Central memory CD4-positive, alpha-beta T cell (primary cell): ENCODE results near the gene EEF2K.
A peak's percentile ranks its signal among the peaks of the same experiment; 100 is the strongest.
"Not testable (repeated sequence)": the region's sequence is repeated elsewhere in the genome, so short reads cannot be mapped to it uniquely, and the experiment has no call there.

ENCODE experiments used
- DNase-seq: peaks from one replicate; pipeline ENCODE4 v3.0.0; 2022

EEF2K gene

GRCh38 chr16:22297114-22297870 lies 91.2 kb downstream of the EEF2K start, which contains the start of gene POLR3E:
POLR3E (plus strand) TSS chr16:22297409; CDS start chr16:22302969, 5,560 bp downstream.
- DNase-seq: peak; percentile 100

- DNase-seq: peak; percentile 86
Observed at GRCh38 chr16:22297871-22298733, 92.0 kb downstream of the EEF2K start.

- DNase-seq: no peak
Observed at GRCh38 chr16:22299036-22299435, 93.0 kb downstream of the EEF2K start.

GRCh38 chr16:22300427-22301071 lies 94.5 kb downstream of the EEF2K start:
- DNase-seq: no peak

GRCh38 chr16:22301423-22301822 lies 95.3 kb downstream of the EEF2K start:
- DNase-seq: not testable (repeated sequence)

DNA sequence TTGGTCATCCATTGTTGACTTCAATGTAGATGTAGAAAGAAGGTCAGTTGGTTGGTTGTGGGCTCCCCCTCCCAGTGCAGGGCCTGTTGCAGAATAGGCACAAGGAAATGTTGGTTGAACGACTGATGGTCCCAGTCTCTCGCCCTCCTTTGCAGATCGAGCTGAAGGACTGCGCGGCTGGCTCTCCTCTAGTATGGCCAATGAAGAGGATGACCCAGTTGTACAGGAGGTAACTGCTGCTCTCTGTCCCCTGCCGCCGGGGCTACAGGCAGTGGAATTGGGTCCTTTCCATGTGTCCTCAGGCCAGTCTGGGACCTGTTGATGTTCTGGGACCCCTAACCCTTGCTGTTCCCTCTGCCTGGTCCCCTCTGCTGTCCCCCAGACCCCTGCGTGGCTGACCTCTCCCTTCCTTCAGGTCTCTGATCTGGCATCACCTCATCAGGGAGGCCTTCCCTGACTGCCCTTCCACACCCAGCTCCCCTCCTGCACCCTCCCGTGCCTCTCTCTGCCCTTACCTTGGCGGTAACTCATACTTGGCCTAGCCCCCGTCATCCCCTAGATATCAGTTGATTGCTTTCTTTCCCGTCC lies 96.8 kb downstream of the EEF2K start:
- DNase-seq: no peak

DNA sequence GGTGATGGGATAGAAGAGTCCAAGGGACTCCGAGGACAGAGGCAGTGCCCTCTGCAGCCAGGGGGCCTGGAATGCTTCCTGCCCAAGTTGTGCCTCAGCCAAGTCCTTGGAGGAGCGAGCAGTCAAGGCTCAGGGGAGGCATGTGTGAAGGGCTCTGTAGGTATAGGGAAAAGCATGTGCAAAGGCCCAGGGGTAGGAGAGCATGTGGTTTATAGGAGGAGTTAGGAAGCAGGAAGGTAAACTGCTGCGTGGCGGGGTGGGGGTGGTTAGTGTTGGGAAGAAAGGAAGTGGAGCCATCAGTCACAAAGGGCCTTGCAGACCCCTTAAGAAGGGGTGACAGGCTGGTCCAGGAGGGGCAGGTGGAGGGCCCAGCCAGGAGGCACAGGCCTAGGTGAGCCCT lies 98.3 kb downstream of the EEF2K start:
- DNase-seq: no peak

DNA sequence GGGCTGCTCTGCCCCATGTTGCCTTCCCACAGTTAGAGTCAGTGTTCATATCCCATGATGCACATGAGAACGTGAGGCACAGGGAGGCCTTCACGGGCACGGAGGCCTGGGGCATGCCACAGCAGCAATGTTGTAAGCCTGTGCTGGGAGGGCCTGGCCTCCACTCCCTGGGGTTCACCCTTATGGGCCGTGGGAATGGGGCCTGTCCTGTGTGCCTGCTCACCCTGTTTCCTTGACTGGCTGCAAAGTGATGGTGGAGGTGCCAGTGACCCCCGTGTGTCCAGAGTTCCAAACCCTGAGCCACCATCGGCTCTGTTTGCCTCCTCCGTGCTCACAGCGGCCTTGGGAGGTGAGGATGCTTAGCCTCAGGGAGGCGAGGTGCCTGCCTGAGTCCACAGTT lies 100.7 kb downstream of the EEF2K start:
- no peak for DNase-seq

GRCh38 chr16:22307838-22308237 lies 101.8 kb downstream of the EEF2K start:
- DNase-seq: no peak

DNA sequence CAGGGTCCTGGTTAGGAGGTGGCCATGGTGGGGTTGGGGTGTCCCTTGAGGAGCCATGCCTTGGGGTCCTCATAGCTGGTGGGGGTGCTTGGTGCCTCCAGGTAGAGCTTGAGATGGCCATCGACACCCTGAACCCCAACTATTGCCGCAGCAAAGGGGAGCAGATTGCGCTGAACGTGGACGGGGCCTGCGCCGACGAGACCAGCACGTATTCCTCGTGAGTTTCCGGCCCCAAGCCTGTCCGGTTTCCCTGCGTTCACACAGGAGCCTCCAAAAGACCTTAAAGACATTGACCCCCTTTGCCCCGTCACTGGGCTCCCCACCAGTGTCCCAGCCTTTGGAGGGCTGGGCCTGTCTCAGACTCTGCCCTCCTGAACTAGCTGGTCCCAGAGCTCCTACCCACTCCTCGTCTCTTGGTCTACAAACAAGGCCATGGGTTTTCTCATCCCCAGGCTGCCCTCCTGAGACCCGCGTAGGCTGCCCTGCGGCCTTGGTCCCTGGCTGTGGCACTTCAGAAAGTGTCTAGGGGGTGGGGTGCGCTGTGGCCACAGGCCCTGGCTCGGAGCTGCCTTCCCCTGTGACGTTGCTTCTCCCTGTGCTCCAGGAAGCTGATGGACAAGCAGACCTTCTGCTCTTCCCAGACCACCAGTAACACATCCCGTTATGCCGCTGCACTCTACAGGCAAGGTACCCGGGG lies 102.9 kb downstream of the EEF2K start:
- no peak for DNase-seq

- DNase-seq: no peak
Observed at GRCh38 chr16:22311520-22311919, 105.4 kb downstream of the EEF2K start.

DNA sequence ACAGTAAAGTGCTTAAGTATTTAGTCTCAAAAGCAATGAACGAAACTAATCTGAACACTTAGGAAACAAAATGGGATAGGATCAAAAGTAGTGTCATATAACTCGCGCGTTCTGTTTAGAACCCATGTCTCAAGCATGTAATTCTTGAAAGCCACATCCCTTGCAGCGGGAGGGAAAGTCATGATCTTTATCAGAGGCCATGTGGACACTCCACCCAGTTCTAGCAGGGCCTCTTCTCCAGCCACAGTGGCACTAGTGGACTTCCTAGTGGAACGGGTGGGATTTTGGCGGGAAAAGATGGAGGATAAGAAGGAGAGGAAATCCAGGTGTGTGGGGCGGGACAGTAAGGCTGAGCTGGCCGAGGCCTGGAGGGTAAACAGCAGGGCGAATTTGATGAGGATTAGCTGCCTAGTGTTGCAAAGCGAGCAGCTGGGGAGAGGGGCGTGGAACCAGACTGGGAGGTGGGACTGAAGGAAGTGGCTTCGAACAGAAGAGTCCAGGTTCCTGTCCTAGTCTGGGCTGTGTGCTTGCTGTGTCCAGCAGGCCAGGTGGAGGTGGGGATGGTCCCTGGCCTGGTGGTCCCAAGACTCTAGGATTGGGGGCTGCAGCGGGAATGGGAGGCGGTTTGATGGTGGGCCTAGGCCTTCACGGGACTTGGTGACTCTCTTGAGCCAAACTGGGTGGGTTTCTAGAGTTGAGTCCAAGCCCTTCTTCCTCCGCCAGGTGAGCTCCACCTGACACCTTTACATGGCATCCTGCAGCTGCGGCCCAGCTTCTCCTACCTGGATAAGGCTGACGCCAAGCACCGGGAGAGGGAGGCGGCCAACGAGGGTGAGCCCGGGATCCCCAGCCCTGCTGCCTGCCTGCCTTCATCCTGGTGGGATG lies 107.1 kb downstream of the EEF2K start:
- DNase-seq: no peak

- DNase-seq: no peak
Observed at GRCh38 chr16:22313876-22314470, 107.9 kb downstream of the EEF2K start.

DNA sequence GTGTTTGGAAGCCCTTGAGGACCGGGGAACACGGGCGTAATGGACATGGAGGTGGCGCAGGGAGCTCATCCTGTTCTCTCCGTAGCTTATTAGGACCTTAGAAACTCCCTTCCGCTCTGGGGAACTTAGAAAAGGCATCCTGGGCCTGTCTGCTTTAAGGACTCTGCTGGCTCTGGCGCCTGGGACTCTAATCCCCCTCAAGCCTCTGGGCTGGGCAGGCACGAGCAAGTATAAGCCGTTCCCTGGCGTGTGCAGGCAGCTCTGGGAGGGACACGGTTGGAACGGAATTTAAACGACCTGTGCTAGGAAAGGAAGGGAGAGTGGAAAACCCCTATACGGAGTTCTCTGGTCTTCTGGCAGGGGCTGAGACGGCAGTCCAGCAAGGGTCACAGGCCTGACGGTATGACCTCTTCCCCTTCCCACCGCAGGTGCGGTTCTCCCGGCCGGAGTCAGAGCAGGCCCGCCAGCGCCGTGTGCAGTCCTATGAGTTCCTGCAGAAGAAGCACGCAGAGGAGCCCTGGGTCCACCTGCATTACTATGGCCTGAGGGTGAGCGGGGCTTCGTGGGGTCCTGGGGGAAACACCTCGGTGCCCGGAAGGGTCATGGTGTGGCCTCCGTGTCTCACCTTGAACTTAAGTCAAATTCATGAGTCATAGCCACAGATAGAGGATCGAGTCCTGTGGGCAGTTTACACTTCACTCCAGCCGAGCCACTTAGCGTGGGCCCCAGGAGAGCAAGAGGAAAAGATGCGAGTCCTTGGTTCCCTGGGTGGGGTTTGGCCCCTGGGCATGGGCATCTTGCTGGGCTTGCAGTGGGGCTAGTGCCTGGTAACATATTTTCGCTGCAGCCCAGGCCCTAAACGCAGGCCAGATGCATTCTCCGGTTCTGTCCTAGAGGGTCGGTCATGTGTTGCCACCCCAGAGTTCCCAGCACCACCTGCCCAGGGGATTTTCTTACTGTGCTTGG lies 108.9 kb downstream of the EEF2K start:
- no peak for DNase-seq

DNA sequence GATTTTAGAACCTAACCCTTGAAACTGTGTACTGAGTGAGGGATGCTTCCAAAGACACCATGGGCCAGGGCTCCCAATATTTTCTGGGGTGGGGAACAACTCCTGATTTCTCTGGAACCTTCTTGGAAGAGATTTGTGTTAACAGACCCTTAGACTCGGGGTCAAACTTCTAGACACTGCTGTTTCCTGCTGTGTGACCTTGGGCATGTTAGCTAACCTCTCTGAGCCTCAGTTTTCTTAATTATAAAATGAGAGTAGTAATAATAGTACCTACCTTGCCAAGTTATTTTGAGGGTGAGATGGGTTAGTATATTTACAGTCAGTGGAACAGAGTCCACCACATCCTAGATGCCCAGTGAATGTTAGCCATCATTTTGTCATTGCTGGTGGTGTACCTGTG lies 109.9 kb downstream of the EEF2K start:
- DNase-seq: no peak

DNA sequence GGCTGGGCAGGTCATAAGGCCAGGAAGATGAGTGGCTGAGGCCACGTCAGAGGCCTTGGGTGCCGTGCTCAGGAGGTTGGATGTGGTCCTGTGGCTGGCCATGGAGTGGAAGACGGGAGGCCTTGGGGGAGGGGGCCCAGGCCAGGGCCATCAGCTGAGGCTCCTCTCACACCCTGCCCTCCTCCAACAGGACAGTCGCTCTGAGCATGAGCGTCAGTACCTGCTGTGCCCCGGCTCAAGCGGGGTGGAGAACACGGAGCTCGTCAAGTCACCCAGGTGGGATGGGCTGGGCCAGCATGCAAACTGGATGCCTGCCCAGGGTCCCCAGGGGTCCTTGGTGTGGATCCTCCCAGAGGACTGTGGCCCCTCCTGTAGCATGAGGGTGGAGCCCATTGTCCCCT lies 110.3 kb downstream of the EEF2K start:
- DNase-seq: no peak

- no peak for DNase-seq
Observed at GRCh38 chr16:22317001-22317530, 111.0 kb downstream of the EEF2K start.

DNA sequence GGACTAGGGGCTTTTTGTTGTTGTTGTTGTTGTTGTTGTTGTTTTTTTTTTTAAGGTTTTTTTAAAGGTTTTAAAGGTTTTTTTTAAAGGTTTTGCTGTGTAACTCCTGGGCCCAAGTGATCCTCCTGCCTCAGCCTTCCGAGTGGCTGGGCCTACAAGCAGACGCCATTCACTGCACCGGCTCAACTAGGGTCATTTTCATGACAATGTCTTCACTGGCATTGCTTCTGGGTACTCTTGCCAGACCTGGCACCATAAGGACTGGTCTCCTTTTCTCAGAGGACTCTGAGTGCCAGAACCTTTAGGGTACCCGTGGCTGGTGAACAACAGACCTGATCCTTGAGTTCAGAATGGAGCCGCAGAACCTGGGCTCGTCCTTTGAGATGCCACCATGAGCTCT lies 111.5 kb downstream of the EEF2K start:
- DNase-seq: no peak

GRCh38 chr16:22318690-22319358 lies 112.7 kb downstream of the EEF2K start:
- DNase-seq: peak; percentile 40
